BLaER1 (cell line): ENCODE data around the gene COLEC12.

Experiments
- H3K27ac ChIP-seq: shearing (Covaris generic); formaldehyde crosslinking; 2 replicates; pipeline ENCODE4 v1.8.1; 2022
- H3K27me3 ChIP-seq: shearing (Covaris generic); formaldehyde crosslinking; 2 replicates; pipeline ENCODE4 v1.8.1; 2022
- H3K36me3 ChIP-seq: shearing (Covaris generic); formaldehyde crosslinking; 2 replicates; pipeline ENCODE4 v1.8.1; 2022
- H3K4me1 ChIP-seq: shearing (Covaris generic); formaldehyde crosslinking; 2 replicates; pipeline ENCODE4 v1.8.1; 2022
- H3K4me2 ChIP-seq: shearing (Covaris generic); formaldehyde crosslinking; 2 replicates; pipeline ENCODE4 v1.8.1; 2022
- H3K4me3 ChIP-seq: shearing (Covaris generic); formaldehyde crosslinking; 2 replicates; pipeline ENCODE4 v1.8.1; 2022
- H3K9ac ChIP-seq: shearing (Covaris generic); formaldehyde crosslinking; 2 replicates; pipeline ENCODE4 v1.8.1; 2022
- H3K9me3 ChIP-seq: shearing (Covaris generic); formaldehyde crosslinking; 2 replicates; pipeline ENCODE4 v1.8.1; 2022
- H4K20me1 ChIP-seq: shearing (Covaris generic); formaldehyde crosslinking; 2 replicates; pipeline ENCODE4 v1.8.1; 2022
- Cebpa-rat ChIP-seq: shearing (Covaris generic); IDR thresholded peaks from 2 replicates; pipeline ENCODE4 v1.8.1; 2022

The COLEC12 gene

GRCh38 chr18:289026-289425 lies 211.5 kb downstream of the COLEC12 start:
- Histone ChIP-seq H3K4me3 (no peak overlapping the region), H3K27me3 (no peaks in the 10 kb centered on the region), H3K4me2 (no peak overlapping the region), H3K9me3 (no peaks in the 10 kb centered on the region), H3K9ac (no peak overlapping the region), H4K20me1 (no peaks in the 10 kb centered on the region), H3K4me1 (no peaks in the 10 kb centered on the region), H3K27ac (no peak overlapping the region), H3K36me3 (no peaks in the 10 kb centered on the region)
- TF ChIP-seq Cebpa-rat, result no peak

DNA sequence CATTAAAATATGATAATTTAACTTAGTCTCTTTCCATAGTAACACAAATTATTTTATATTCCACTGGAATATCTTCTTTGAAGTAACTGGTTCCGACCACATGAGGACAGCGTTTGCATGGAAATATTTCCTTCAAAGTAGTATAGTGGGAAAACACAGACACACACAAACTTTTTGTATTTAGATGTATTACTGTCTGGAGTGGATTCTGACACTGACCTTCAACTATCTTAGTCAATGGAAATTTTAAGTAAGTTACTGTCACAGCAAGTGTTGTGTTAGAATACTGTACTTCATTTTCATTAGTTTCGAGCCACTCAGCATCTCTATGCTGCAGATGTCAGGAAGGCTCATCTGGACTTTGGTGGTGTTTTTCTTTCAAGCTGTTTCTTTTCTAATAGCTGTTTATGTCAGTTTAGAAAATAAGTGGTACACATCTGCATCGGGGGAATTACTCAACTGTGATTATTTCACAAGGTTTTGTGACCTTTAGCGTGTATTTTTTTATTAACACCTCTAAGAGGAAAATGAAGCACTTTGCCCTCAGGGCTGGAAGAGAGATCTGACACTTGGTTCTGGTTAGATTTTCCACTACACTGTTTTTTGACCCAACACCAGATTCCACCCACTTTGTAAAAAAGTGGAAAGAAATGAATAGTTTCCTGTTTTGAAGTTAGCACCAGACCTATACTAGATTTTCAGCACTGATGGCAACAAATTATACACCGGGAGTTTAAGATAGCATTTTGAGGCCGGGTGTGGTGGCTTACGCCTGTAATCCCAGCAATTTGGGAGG lies 213.8 kb downstream of the COLEC12 start:
- Histone ChIP-seq H3K27ac (no peak overlapping the region), H3K9ac (no peak overlapping the region), H3K9me3 (no peaks in the 10 kb centered on the region), H3K27me3 (no peaks in the 10 kb centered on the region), H3K4me3 (no peak overlapping the region), H3K4me1 (no peaks in the 10 kb centered on the region), H3K36me3 (no peaks in the 10 kb centered on the region), H3K4me2 (no peak overlapping the region), H4K20me1 (no peaks in the 10 kb centered on the region)
- TF ChIP-seq Cebpa-rat, result no peak

DNA sequence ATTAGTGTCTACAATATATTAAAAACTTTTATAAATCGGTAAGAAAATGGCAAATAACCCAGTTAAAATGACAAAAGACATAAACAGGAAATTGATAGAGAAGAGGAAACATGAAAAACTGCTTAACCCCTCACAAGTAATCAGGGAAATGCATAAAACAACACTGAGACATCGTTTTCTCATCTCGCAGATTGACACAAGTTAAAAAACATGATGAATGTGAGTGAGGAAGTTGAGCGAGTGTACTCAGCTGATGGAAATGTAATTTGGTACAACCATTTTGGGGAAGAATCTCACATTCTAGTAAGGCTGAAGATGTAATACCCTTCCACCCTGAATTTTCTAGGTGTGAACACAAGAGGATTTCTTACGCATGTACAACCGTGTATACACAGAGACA lies 214.7 kb downstream of the COLEC12 start:
- H3K27ac ChIP-seq, result no peak overlapping the region
- H3K27me3 ChIP-seq, result no peaks in the 10 kb centered on the region
- no peaks in the 10 kb centered on the region for H3K9me3 ChIP-seq
- no peak overlapping the region for H3K4me2 ChIP-seq
- H4K20me1 ChIP-seq, result no peaks in the 10 kb centered on the region
- no peak overlapping the region for H3K9ac ChIP-seq
- H3K4me3 ChIP-seq, result no peak overlapping the region
- H3K36me3 ChIP-seq, result no peaks in the 10 kb centered on the region
- TF ChIP-seq Cebpa-rat, result no peak
- no peaks in the 10 kb centered on the region for H3K4me1 ChIP-seq

DNA sequence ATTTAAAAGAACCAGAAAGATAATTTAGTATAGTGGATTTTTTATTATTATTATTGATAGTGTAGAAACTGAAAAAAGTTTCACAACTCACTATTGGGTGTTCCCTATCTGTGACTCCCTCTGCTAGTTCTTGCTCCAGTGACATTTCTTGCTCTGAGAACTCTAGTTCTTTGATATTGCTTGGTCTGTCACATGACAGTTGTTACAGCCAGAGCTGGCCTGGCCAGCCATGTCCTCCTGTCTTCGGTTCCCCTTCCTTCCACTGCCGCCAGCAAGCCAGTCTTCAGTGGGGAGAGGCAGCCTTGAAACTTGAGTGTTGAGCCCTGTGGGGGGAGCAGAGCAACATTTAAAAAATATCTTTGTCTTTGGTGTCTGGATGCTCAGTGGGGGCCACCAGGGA lies 225.0 kb downstream of the COLEC12 start:
- TF ChIP-seq Cebpa-rat, result no peak
- H3K36me3 ChIP-seq, result no peaks in the 10 kb centered on the region

GRCh38 chr18:274313-274712 lies 226.2 kb downstream of the COLEC12 start:
- no peaks in the 10 kb centered on the region for H3K36me3 ChIP-seq
- no peaks in the 10 kb centered on the region for H3K27me3 ChIP-seq
- no peak overlapping the region for H3K4me3 ChIP-seq
- peaks cover 10% of the 10 kb centered on the region; the same call in 1 of the 2 replicates for H3K9me3 ChIP-seq
- H3K27ac ChIP-seq, result no peak overlapping the region
- no peaks in the 10 kb centered on the region for H4K20me1 ChIP-seq
- H3K9ac ChIP-seq, result no peak overlapping the region
- no peak overlapping the region for H3K4me2 ChIP-seq
- peaks cover 7% of the 10 kb centered on the region for H3K4me1 ChIP-seq
- no peak for TF ChIP-seq Cebpa-rat

More for the DNA sequence above, 225.0 kb downstream of the COLEC12 start:
- Histone ChIP-seq H3K9me3 (peaks cover 10% of the 10 kb centered on the region; the same call in 1 of the 2 replicates), H3K27me3 (no peaks in the 10 kb centered on the region), H3K27ac (no peak overlapping the region), H3K4me3 (no peak overlapping the region), H4K20me1 (no peaks in the 10 kb centered on the region), H3K4me1 (no peaks in the 10 kb centered on the region), H3K9ac (no peak overlapping the region), H3K4me2 (no peak overlapping the region)

DNA sequence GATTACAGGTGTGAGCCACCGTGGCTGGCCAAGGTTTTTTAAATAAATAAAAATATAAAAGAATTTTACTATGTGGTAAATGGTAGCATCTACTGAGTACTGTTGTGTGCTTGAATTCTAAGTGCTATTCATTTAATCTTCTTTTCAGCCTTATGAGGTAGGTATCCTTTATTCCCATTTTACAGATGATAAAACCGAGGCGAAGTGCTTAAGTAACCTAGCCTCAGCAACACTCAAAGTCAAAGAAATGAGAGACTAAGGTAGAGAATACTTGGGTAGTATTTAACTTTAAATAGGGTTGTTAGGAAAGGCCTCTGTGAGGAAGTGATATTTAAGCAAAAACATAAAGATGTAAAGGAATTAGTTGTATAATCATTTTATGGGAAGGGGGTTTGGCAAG lies 227.0 kb downstream of the COLEC12 start:
- Histone ChIP-seq H3K9me3 (peaks cover 7% of the 10 kb centered on the region; the same call in 1 of the 2 replicates), H3K36me3 (no peaks in the 10 kb centered on the region), H3K27ac (no peak overlapping the region), H3K27me3 (no peaks in the 10 kb centered on the region), H3K4me3 (no peak overlapping the region), H3K4me1 (peaks cover 14% of the 10 kb centered on the region), H3K4me2 (no peak overlapping the region), H4K20me1 (no peaks in the 10 kb centered on the region), H3K9ac (no peak overlapping the region)
- TF ChIP-seq Cebpa-rat, result no peak

GRCh38 chr18:272650-273049 lies 227.9 kb downstream of the COLEC12 start:
- H3K4me1 ChIP-seq, result peaks cover 14% of the 10 kb centered on the region
- no peak for TF ChIP-seq Cebpa-rat
- H3K27me3 ChIP-seq, result no peaks in the 10 kb centered on the region
- H3K4me3 ChIP-seq, result no peak overlapping the region
- no peak overlapping the region for H3K4me2 ChIP-seq
- H3K9me3 ChIP-seq, result no peaks in the 10 kb centered on the region
- H3K27ac ChIP-seq, result no peak overlapping the region
- no peak overlapping the region for H3K9ac ChIP-seq
- H3K36me3 ChIP-seq, result no peaks in the 10 kb centered on the region
- H4K20me1 ChIP-seq, result no peaks in the 10 kb centered on the region

DNA sequence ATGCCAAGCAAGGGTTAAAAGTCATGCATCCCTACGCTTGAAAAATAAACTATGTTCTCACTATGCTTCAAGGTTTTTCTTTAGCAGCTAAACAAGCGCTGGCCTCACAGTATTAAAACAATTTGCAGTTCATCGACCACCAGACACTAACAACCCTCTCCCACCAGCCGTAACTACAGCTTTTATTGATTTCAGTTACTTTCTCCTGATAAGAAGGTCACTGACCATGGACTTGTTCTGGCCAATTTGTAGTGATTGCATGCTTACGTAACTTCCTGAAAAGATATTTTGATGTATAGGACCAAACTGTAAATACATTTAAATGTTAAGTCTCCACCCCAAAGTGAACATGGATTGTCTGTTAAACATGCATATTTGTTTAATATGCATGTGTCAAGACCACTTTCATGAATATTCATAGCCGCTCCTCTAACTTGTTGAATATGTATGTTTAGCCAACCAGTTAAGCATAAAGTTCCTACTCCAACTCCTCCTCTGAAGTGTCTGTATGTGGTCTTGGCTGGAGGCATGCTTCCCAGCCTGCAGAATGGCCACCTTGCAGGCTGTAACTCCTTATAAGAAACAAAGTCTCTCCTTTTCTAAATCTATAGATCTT lies 230.9 kb downstream of the COLEC12 start:
- H3K9ac ChIP-seq, result no peak overlapping the region
- H3K4me1 ChIP-seq, result peaks cover 28% of the 10 kb centered on the region
- no peak overlapping the region for H3K27ac ChIP-seq
- H3K4me3 ChIP-seq, result peak overlapping the region; percentile 98; the same call in 1 of the 2 replicates
- no peak for TF ChIP-seq Cebpa-rat
- H3K27me3 ChIP-seq, result no peaks in the 10 kb centered on the region
- peak overlapping the region; percentile 82 for H3K4me2 ChIP-seq
- H4K20me1 ChIP-seq, result peaks cover 15% of the 10 kb centered on the region; the same call in 1 of the 2 replicates
- H3K9me3 ChIP-seq, result no peaks in the 10 kb centered on the region
- H3K36me3 ChIP-seq, result peaks cover 9% of the 10 kb centered on the region

DNA sequence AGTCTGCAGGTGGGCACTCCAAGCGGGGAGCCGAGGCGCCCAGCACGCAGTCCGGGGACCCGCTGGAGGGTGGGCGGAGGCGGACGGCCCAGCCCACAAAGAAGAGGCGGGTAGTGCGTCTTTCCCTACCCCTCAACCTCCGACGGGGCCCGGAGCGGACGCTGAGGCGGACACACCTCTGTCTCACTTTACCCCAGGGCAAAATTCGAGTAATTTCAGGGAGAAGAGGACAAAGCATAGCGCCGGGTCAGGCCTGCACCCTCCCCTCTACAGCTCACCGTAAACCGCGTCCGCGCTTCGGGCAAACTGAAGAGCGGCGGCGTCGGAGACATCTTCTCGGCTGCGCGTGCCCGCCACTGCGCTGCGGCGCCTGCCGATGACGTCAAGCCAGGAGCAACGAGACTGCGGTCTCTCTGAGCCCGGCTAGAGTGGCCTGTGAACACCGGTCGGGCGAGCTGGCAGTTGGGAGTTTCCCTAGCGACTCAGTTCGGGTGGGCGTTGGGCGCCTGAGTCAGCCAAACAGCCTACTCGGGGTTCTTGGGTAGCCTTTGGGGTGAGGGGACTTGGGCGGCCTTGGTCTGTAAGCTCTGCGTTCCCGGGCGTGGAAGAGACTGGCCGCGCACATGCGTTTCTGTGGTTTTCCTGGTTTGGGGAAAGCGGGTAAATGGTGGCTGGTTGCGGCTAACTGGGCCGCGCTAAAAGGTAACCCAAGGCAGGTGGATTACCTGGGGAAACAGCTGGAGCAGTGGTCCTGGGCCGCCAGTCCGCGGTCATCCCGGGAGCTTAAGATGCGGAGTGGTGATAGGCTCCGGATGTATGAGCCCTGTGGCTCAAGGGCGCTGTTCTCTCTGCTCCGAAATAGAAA lies 232.6 kb downstream of the COLEC12 start, which contains the start of gene THOC1:
TSS of gene THOC1 (minus strand) at position 360 of the 865 bp plus-strand sequence. CDS start at position 332, 28 bp downstream.
- Histone ChIP-seq H3K27ac (peak within 1 kb of the TSS; percentile 98), H3K27me3 (no peaks in the 10 kb centered on the region), H3K36me3 (peaks cover 26% of the 10 kb centered on the region), H3K9ac (peak within 1 kb of the TSS; percentile 96), H3K4me3 (peak within 1 kb of the TSS; percentile 98), H3K9me3 (no peaks in the 10 kb centered on the region), H3K4me2 (peak within 1 kb of the TSS; percentile 82), H3K4me1 (peaks cover 28% of the 10 kb centered on the region), H4K20me1 (peaks cover 15% of the 10 kb centered on the region; the same call in 1 of the 2 replicates)
- TF ChIP-seq Cebpa-rat, result no peak
